ENCODE measurements around the gene LCE3B.

- no peak for TF ChIP-seq POLR2AphosphoS5 (IDR thresholded peaks at IDR 0.05; ENCODE audit: low read depth, low read length)
- no peak for TF ChIP-seq POLR2A (IDR thresholded peaks at IDR 0.05; ENCODE audit: low read depth, low read length)
- no peak for TF ChIP-seq TAF1 (IDR thresholded peaks at IDR 0.05; ENCODE audit: borderline replicate concordance, low read depth, low read length)
Observed at GRCh38 chr1:152623203-152623844, 9.7 kb downstream of the LCE3B start.

All from GM12892 (cell line).